GM12891 (cell line): ENCODE measurements around the gene HK1.
"Not testable (repeated sequence)": the region's sequence is repeated elsewhere in the genome, so short reads cannot be mapped to it uniquely, and the experiment has no call there.

Source experiments
- DNase-seq: peaks from one replicate; pipeline ENCODE4 v3.0.0; 2011; ENCODE audit warnings: low spot score; ENCODE audit not compliant: insufficient read length
- FAIRE-seq: peaks from 2 replicates; lab custom pipeline; 2011; peaks lifted over from hg19 to GRCh38; lab: Jason Lieb, UNC
- PAX5 ChIP-seq: IDR thresholded peaks from 2 replicates; pipeline ENCODE4 v1.6.1; 2011; ENCODE audit warnings: low read length, moderate library complexity, mild to moderate bottlenecking; ENCODE audit not compliant: insufficient read depth, severe bottlenecking
- POLR2A ChIP-seq: IDR thresholded peaks from 2 replicates; pipeline ENCODE4 v1.6.1; 2011; ENCODE audit warnings: low read depth, low read length, control low read depth
- POLR2AphosphoS5 ChIP-seq: IDR thresholded peaks from 2 replicates; pipeline ENCODE4 v1.6.1; 2011; ENCODE audit warnings: low read depth, low read length, control low read depth
- POU2F2 ChIP-seq: IDR thresholded peaks from 2 replicates; pipeline ENCODE4 v1.6.1; 2011; ENCODE audit warnings: low read depth, mild to moderate bottlenecking, control low read depth, low read length, moderate library complexity
- SPI1 ChIP-seq: IDR thresholded peaks from 2 replicates; pipeline ENCODE4 v1.6.1; 2011; ENCODE audit warnings: low read depth, low read length, control low read depth
- TAF1 ChIP-seq: IDR thresholded peaks from 2 replicates; pipeline ENCODE4 v1.6.1; 2011; ENCODE audit warnings: low read depth, low read length, control low read depth

Gene HK1

GRCh38 chr10:69446229-69446628, 167.9 kb downstream of the HK1 start:
- FAIRE-seq (no peak), DNase-seq (no peak)
- no peak for TF ChIP-seq PAX5
- no peak for TF ChIP-seq SPI1
- no peak for TF ChIP-seq TAF1
- no peak for TF ChIP-seq POLR2AphosphoS5
- no peak for TF ChIP-seq POLR2A
- no peak for TF ChIP-seq POU2F2

GRCh38 chr10:69446650-69447151, 168.4 kb downstream of the HK1 start:
- FAIRE-seq, result no peak
- DNase-seq, result no peak
- TF ChIP-seq SPI1 (no peak), POLR2A (no peak), TAF1 (no peak), POU2F2 (no peak), POLR2AphosphoS5 (no peak), PAX5 (no peak)

GRCh38 chr10:69449841-69450240, 171.5 kb downstream of the HK1 start:
- DNase-seq (no peak), FAIRE-seq (no peak)
- TF ChIP-seq POLR2AphosphoS5 (no peak), PAX5 (no peak), POU2F2 (no peak), TAF1 (no peak), SPI1 (no peak), POLR2A (no peak)

- FAIRE-seq, DNase-seq: not testable (repeated sequence)
These were observed 172.1 kb downstream of the HK1 start for GRCh38 chr10:69450395-69450794.

GRCh38 chr10:69451209-69451783, 173.0 kb downstream of the HK1 start, which contains the start of gene TSPAN15:
TSPAN15 (plus strand) TSS chr10:69451465; CDS start chr10:69451595, 130 bp downstream.
- TF ChIP-seq POU2F2 (no peak), PAX5 (no peak), SPI1 (no peak)
- DNase-seq (peak; percentile 84), FAIRE-seq (no peak)
